Measurements from ENCODE around the gene APBA2. TPM values are rescaled to one million over a fixed set of nuclear protein-coding genes. Genes with fewer than 3 reads are reported as not detected.

Gene APBA2
- total and polyA plus RNA-seq, 12 donors, result 0.16 to 0.85 (median 0.46) TPM

DNA sequence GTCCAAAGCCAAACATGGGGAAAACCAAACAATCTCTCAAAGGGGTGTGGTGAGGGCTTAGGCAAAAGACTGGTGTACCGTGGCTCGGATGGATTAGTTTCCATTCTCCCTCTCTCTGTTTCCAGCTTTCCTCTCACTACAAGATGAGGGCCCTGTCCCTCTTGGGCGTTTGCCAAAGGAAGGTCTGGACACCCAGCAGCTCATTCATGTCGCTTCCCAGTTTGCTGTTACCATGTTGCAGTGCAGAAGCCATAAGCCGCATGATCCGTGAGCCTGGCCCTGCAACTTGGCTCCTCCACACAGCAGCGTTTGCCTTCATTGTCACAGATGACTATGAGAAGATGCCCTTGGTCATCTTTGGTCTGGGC is 92.2 kb downstream of the APBA2 start:
- Histone ChIP-seq H3K36me3 (no peaks in the 10 kb centered on the region), H3K27ac (no peak overlapping the region), H3K4me1 (peaks cover 0 to 5% (median 0%) of the 10 kb centered on the region in 9 donors), H3K9me3 (no peaks in the 10 kb centered on the region), H3K27me3 (peaks cover 0 to 3% (median 0%) of the 10 kb centered on the region in 7 donors), H3K4me3 (no peak overlapping the region)
- no peak for ATAC-seq
- no peak for DNase-seq
- TF ChIP-seq, protein P1, sequence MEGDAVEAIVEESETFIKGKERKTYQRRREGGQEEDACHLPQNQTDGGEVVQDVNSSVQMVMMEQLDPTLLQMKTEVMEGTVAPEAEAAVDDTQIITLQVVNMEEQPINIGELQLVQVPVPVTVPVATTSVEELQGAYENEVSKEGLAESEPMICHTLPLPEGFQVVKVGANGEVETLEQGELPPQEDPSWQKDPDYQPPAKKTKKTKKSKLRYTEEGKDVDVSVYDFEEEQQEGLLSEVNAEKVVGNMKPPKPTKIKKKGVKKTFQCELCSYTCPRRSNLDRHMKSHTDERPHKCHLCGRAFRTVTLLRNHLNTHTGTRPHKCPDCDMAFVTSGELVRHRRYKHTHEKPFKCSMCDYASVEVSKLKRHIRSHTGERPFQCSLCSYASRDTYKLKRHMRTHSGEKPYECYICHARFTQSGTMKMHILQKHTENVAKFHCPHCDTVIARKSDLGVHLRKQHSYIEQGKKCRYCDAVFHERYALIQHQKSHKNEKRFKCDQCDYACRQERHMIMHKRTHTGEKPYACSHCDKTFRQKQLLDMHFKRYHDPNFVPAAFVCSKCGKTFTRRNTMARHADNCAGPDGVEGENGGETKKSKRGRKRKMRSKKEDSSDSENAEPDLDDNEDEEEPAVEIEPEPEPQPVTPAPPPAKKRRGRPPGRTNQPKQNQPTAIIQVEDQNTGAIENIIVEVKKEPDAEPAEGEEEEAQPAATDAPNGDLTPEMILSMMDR (IDR thresholded peaks at IDR 0.05), result no peak
- intact Hi-C loops (cut with DNase I), result no loop called here
- 86% methylated on average over 7 of the region's 7 CpGs for WGBS, 2 donors

DNA sequence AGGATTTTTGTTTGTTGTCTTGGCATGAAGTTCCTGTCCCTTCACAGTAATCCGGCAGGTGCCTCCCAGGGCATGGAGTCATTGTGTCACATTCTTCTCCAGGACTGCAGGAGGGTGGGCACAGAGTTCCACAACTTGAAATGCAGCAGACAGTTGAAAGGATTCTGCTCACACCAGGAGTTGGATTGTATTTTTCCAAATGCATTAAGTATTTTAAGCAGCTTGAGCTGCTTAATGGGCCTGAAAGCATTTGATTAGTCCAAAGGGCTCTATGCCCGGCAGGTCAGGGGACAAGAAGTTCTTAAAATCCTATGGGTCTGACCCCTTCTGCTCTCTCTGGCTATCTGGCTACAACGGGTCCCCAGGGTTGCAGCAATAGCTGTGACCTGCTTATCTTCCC is 92.9 kb downstream of the APBA2 start:
- DNase-seq (no peak), ATAC-seq (no peak)
- WGBS, 2 donors, result 73 to 78% methylated on average over 3 of the region's 3 CpGs
- intact Hi-C loops (cut with DNase I), result no loop called here
- H3K4me1 ChIP-seq, result peaks cover 0 to 5% (median 0%) of the 10 kb centered on the region in 9 donors
- no peak overlapping the region for H3K27ac ChIP-seq
- TF ChIP-seq, protein P1 (IDR thresholded peaks at IDR 0.05), result no peak
- no peak overlapping the region for H3K4me3 ChIP-seq
- peaks cover 0 to 3% (median 0%) of the 10 kb centered on the region in 7 donors for H3K27me3 ChIP-seq
- H3K9me3 ChIP-seq, result no peaks in the 10 kb centered on the region
- no peaks in the 10 kb centered on the region for H3K36me3 ChIP-seq

DNA sequence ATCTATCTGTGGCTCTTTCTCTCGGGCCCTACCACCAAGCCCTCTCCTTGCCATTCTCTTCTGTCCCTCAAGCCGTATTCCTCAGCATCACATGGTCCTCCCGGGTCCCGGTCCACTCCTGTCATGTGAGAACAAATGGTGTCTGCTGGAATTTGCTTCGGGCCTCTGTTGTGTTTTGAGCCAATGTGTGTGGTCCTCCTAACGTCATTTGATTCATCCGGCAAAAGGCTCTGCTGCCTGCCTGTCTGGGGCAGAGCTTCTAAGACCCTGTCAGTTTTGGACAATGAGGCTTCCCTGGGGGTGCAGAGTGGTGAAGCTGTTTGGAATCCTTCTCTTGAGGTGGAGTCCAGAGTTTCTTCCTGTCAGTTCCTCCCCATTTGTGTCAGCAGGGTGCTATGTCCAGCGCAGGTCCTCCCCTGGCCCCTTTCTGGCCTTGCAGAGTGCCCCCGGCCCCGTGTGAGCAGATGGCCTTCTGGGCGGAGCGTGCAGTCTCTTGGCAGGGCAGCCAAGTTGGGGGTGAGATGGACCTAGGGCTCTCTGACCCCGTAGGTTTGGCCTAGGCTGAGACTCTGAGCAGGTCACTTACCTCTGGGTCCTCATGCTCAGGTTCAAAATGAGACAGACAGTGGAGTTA is 93.6 kb downstream of the APBA2 start:
- peaks cover 0 to 1% (median 0%) of the 10 kb centered on the region in 7 donors for H3K27me3 ChIP-seq
- no peak overlapping the region for H3K27ac ChIP-seq
- 73 to 74% methylated on average over 13 of the region's 13 CpGs for WGBS, 2 donors
- peaks cover 0 to 5% (median 0%) of the 10 kb centered on the region in 9 donors for H3K4me1 ChIP-seq
- TF ChIP-seq, protein P1 (IDR thresholded peaks at IDR 0.05), result no peak
- H3K9me3 ChIP-seq, result no peaks in the 10 kb centered on the region
- no peak overlapping the region for H3K4me3 ChIP-seq
- intact Hi-C loops (cut with DNase I), result no loop called here
- no peak for DNase-seq
- no peaks in the 10 kb centered on the region for H3K36me3 ChIP-seq
- ATAC-seq, result no peak

DNA sequence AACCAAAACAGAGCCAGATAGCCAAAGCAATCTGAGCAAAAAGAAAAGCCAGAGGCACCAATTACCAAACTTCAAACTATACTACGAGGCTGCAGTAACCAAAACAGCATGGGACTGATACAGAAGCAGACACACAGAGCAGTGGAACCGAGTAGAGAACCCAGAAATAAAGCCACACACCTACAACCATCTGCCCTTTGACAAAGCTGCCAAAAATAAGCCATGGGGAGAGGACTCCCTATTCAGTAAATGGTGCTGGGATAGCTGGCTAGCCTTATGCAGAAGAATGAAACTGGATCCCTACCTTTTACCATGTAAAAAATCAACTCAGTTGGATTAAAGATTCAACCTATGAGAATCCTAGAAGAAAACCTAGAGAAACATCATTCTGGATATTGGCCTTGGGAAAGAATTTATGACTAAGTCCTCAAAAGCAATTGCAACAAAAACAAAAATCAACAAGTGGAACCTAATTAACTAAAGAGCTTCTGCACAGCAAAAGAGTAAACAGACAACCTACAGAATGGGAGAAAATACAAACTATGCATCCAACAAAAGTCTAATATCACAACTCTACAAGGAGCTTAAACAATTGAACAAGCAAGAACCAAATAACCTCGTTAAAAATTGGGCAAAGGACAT is 95.1 kb downstream of the APBA2 start:
- Histone ChIP-seq H3K27me3 (peaks cover 0 to 3% (median 0%) of the 10 kb centered on the region in 7 donors), H3K27ac (no peak overlapping the region), H3K4me3 (no peak overlapping the region), H3K9me3 (no peaks in the 10 kb centered on the region), H3K4me1 (peaks cover 0 to 5% (median 0%) of the 10 kb centered on the region in 9 donors), H3K36me3 (no peaks in the 10 kb centered on the region)
- WGBS, 2 donors, result 76 to 77% methylated on average over 3 of the region's 3 CpGs
- intact Hi-C loops (cut with DNase I), result no loop called here
- TF ChIP-seq, protein P1 (IDR thresholded peaks at IDR 0.05), result no peak
- DNase-seq (no peak), ATAC-seq (no peak)

Measured in heart right ventricle (tissue), 16 donors.